ENCODE measurements around the gene LRIG2. TPM values are rescaled to one million over a fixed set of nuclear protein-coding genes. Genes with fewer than 3 reads are reported as not detected.
A peak's percentile ranks its signal among the peaks of the same experiment; 100 is the strongest.
"Not testable (repeated sequence)": the region's sequence is repeated elsewhere in the genome, so short reads cannot be mapped to it uniquely, and the experiment has no call there.

Gene LRIG2
- total RNA-seq, 1 donor from 2014 or later, result 14.5 TPM

DNA sequence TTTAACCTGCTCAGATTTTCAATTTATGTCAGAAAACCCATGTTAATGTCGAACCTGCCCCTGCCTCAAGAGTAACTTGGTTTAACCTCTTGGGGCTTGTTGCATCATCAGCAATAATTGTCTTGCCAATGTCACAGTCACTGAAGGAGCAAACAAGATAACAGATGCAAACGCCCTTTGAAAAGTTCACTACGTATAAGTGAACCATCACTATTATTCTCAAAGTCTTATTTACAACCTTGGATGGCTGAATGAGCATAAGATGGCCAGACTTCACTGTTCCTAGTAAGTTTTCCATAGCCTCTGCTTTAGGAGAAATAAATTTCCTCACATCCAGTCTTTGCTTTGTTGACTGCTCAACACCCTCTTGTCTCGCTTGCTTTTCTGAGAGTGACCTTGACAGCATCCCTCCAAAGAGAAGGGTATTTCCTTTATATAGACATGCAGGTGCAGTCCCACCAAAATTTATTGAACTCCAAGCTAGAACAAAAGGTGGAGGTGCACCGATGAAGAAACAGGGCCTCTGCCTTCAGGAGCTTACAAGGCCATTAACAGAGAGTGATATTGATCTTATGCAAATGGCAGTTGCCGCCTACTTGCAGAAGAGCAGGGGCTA, 749 bp upstream of the LRIG2 start:
- TF ChIP-seq, protein P1, sequence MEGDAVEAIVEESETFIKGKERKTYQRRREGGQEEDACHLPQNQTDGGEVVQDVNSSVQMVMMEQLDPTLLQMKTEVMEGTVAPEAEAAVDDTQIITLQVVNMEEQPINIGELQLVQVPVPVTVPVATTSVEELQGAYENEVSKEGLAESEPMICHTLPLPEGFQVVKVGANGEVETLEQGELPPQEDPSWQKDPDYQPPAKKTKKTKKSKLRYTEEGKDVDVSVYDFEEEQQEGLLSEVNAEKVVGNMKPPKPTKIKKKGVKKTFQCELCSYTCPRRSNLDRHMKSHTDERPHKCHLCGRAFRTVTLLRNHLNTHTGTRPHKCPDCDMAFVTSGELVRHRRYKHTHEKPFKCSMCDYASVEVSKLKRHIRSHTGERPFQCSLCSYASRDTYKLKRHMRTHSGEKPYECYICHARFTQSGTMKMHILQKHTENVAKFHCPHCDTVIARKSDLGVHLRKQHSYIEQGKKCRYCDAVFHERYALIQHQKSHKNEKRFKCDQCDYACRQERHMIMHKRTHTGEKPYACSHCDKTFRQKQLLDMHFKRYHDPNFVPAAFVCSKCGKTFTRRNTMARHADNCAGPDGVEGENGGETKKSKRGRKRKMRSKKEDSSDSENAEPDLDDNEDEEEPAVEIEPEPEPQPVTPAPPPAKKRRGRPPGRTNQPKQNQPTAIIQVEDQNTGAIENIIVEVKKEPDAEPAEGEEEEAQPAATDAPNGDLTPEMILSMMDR (IDR thresholded peaks at IDR 0.05), result no peak
- H3K4me3 Mint-ChIP-seq (ENCODE audit: unreplicated experiment), result peak overlapping the region; percentile 95

GRCh38 chr1:113073479-113073950, 517 bp downstream of the LRIG2 start:
- TF ChIP-seq, protein P1 (IDR thresholded peaks at IDR 0.05), result peak; percentile 52
- Mint-ChIP-seq H3K27me3 (ENCODE audit: unreplicated experiment) (no peaks in the 10 kb centered on the region), H3K4me1 (ENCODE audit: unreplicated experiment) (peaks cover 29% of the 10 kb centered on the region), H3K27ac (ENCODE audit: unreplicated experiment) (peak overlapping the region; percentile 94), H3K9me3 (ENCODE audit: unreplicated experiment) (no peaks in the 10 kb centered on the region), H3K4me3 (ENCODE audit: unreplicated experiment) (peak overlapping the region; percentile 95), H3K36me3 (ENCODE audit: unreplicated experiment) (peaks cover 4% of the 10 kb centered on the region)
- DNase-seq (ENCODE audit: extremely low spot score, unreplicated experiment), result no peak

More for the DNA sequence above, 749 bp upstream of the LRIG2 start:
- no peak for DNase-seq (ENCODE audit: extremely low spot score, unreplicated experiment)
- Mint-ChIP-seq H3K9me3 (ENCODE audit: unreplicated experiment) (no peaks in the 10 kb centered on the region), H3K4me1 (ENCODE audit: unreplicated experiment) (peaks cover 32% of the 10 kb centered on the region), H3K27ac (ENCODE audit: unreplicated experiment) (peak overlapping the region; percentile 94), H3K36me3 (ENCODE audit: unreplicated experiment) (no peaks in the 10 kb centered on the region), H3K27me3 (ENCODE audit: unreplicated experiment) (no peaks in the 10 kb centered on the region)

DNA sequence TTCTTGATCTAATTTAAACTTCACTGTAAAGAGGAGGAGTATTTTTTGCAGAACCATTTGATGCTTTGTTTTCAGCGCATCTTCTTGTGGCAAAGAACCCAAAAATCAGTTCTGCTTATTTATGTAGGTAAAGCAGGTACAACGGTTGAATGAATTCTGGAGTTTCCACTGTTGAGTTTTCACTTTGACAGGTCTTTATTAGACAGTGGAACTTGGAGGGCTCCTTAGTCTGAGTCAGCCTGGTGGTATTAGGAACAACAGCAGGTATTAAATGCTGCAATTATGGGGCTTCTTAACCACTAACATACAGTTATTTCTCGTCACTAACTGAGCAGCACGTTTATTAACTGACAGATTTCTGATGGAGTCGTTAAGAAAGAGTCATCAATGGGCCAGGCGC, 1.2 kb downstream of the LRIG2 start:
- H3K9me3 Mint-ChIP-seq (ENCODE audit: unreplicated experiment), result no peaks in the 10 kb centered on the region
- peaks cover 29% of the 10 kb centered on the region for H3K4me1 Mint-ChIP-seq (ENCODE audit: unreplicated experiment)
- peak overlapping the region; percentile 94 for H3K27ac Mint-ChIP-seq (ENCODE audit: unreplicated experiment)
- H3K36me3 Mint-ChIP-seq (ENCODE audit: unreplicated experiment), result peaks cover 4% of the 10 kb centered on the region
- DNase-seq (ENCODE audit: extremely low spot score, unreplicated experiment), result no peak
- TF ChIP-seq, protein P1 (IDR thresholded peaks at IDR 0.05), result no peak
- H3K4me3 Mint-ChIP-seq (ENCODE audit: unreplicated experiment), result peak overlapping the region; percentile 95
- no peaks in the 10 kb centered on the region for H3K27me3 Mint-ChIP-seq (ENCODE audit: unreplicated experiment)

GRCh38 chr1:113077978-113078377, 5.0 kb downstream of the LRIG2 start:
- not testable (repeated sequence) for DNase-seq (ENCODE audit: extremely low spot score, unreplicated experiment); H3K27ac Mint-ChIP-seq (ENCODE audit: unreplicated experiment); H3K4me3 Mint-ChIP-seq (ENCODE audit: unreplicated experiment); H3K9me3 Mint-ChIP-seq (ENCODE audit: unreplicated experiment); H3K27me3 Mint-ChIP-seq (ENCODE audit: unreplicated experiment)
- H3K36me3 Mint-ChIP-seq (ENCODE audit: unreplicated experiment), result peaks cover 14% of the 10 kb centered on the region
- peaks cover 25% of the 10 kb centered on the region for H3K4me1 Mint-ChIP-seq (ENCODE audit: unreplicated experiment)

- Mint-ChIP-seq H3K9me3 (ENCODE audit: unreplicated experiment) (no peaks in the 10 kb centered on the region), H3K27me3 (ENCODE audit: unreplicated experiment) (no peaks in the 10 kb centered on the region), H3K36me3 (ENCODE audit: unreplicated experiment) (peaks cover 13% of the 10 kb centered on the region), H3K4me1 (ENCODE audit: unreplicated experiment) (peaks cover 2% of the 10 kb centered on the region), H3K4me3 (ENCODE audit: unreplicated experiment) (no peak overlapping the region), H3K27ac (ENCODE audit: unreplicated experiment) (no peak overlapping the region)
- TF ChIP-seq, protein P1 (IDR thresholded peaks at IDR 0.05), result no peak
- no peak for DNase-seq (ENCODE audit: extremely low spot score, unreplicated experiment)
These were observed 13.5 kb downstream of the LRIG2 start for GRCh38 chr1:113086541-113086940.

Measured in osteocyte (in vitro differentiated cells).